ENCODE results near the gene JAML. TPM values are rescaled to one million over a fixed set of nuclear protein-coding genes. Genes with fewer than 3 reads are reported as not detected.

The JAML gene
- total RNA-seq, 1 donor from 2014 or later, result 17.2 TPM

DNA sequence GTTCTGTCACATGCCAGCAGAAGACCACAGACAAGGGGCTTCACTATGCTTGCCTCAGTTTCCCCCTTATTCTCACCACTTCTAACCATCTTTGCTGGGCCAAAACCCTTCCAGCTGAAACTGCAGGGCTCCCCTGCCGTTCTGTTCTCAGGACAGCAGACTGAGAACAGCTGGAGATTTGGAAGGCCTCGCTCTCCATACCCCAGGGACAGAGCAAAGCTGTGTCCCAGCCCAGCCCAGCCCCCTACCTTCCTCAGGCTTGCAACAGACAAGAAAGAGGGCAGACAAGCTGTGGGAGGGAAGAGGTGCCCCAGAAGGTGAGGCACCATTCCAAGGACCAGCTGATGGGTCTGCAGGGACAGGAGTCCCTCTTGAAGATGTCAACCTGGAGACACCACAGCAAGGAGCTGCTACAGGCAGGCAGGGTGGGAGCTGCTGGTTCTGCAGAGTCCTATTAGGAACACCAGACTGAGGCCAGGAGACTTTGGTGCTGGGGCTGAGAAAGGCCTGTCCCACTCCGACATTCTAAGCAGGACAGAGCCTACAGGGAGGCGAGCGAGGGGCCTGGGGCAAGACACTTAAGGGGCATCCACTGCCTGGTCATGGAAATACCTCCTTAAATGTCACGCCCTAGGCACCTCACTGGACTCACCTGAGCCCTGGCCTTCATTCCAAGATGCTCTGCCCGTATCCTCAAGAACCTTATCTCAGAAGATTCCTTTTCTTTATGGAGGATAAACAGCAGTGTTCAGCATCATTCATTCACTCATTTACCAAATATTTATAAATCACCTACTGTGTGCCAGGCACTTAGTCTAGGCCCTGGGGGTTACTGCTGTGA lies 55.3 kb downstream of the JAML start:
- Histone ChIP-seq H3K9me3 (no peaks in the 10 kb centered on the region), H3K36me3 (no peaks in the 10 kb centered on the region), H3K4me1 (peaks cover 9% of the 10 kb centered on the region), H3K4me3 (no peak overlapping the region), H3K27me3 (no peaks in the 10 kb centered on the region), H3K27ac (no peak overlapping the region)
- no peak for DNase-seq (ENCODE audit: extremely low spot score in 2 of 2)
- TF ChIP-seq POLR2A (IDR thresholded peaks at IDR 0.05), result no peak
- no peak for TF ChIP-seq POLR2AphosphoS5 (IDR thresholded peaks at IDR 0.05; ENCODE audit: insufficient read depth in 1 of 2, low read depth in 1 of 2)
- TF ChIP-seq, protein P1, sequence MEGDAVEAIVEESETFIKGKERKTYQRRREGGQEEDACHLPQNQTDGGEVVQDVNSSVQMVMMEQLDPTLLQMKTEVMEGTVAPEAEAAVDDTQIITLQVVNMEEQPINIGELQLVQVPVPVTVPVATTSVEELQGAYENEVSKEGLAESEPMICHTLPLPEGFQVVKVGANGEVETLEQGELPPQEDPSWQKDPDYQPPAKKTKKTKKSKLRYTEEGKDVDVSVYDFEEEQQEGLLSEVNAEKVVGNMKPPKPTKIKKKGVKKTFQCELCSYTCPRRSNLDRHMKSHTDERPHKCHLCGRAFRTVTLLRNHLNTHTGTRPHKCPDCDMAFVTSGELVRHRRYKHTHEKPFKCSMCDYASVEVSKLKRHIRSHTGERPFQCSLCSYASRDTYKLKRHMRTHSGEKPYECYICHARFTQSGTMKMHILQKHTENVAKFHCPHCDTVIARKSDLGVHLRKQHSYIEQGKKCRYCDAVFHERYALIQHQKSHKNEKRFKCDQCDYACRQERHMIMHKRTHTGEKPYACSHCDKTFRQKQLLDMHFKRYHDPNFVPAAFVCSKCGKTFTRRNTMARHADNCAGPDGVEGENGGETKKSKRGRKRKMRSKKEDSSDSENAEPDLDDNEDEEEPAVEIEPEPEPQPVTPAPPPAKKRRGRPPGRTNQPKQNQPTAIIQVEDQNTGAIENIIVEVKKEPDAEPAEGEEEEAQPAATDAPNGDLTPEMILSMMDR (IDR thresholded peaks at IDR 0.05), result no peak
- intact Hi-C loops (cut with DNase I), result loop anchor here (2.0 kb wide), 1 partner anchor 23 kb away; no protein-coding TSS in a partner anchor

DNA sequence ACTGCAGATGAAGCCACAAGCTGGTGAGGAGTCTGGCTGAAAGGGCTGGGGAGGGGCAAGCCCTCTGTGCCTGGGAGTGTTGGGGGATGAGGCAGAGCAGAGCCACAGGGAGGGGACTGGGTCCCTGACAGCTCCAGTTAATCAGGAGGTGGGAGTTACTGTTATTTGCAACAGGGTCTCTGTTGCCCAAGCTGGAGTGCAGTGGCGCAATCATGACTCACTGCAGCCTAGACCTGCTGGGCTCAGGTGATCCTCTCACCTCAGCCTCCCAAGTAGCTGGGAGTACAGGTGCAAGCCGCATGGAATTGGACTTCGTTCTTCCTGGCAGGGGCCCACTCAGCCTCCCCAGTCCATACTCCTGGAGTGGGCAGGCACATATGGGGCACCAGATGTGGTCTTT lies 56.1 kb downstream of the JAML start:
- Histone ChIP-seq H3K4me1 (peaks cover 9% of the 10 kb centered on the region), H3K36me3 (no peaks in the 10 kb centered on the region), H3K27me3 (no peaks in the 10 kb centered on the region), H3K9me3 (no peaks in the 10 kb centered on the region), H3K27ac (no peak overlapping the region), H3K4me3 (no peak overlapping the region)
- no peak for TF ChIP-seq POLR2AphosphoS5 (IDR thresholded peaks at IDR 0.05; ENCODE audit: insufficient read depth in 1 of 2, low read depth in 1 of 2)
- TF ChIP-seq, protein P1 (IDR thresholded peaks at IDR 0.05), result no peak
- no peak for TF ChIP-seq POLR2A (IDR thresholded peaks at IDR 0.05)
- DNase-seq (ENCODE audit: extremely low spot score in 2 of 2), result no peak
- intact Hi-C loops (cut with DNase I), result no loop called here

DNA sequence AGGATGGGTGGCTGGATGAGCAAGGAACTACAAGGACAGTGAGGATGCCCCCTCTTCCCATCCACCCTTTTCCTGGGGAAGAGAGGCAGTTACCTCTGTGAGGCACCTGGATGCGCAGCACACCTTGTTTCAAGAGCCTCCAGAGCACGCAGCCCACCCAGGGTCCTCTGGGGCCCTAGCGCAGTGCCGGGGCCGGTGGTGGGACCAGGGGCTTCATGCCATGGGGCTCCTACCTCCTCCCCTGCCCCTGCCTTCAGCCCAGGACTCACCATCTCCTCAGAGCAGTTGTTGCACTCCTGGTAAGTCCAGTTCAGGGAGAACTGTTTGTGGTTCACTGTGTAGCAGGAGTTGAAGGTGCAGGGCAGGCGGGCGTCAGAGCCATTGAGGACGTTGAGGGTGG lies 56.5 kb downstream of the JAML start:
- H3K4me3 ChIP-seq, result no peak overlapping the region
- H3K4me1 ChIP-seq, result peaks cover 9% of the 10 kb centered on the region
- no peaks in the 10 kb centered on the region for H3K9me3 ChIP-seq
- TF ChIP-seq, protein P1 (IDR thresholded peaks at IDR 0.05), result no peak
- TF ChIP-seq POLR2AphosphoS5 (IDR thresholded peaks at IDR 0.05; ENCODE audit: insufficient read depth in 1 of 2, low read depth in 1 of 2) (no peak), POLR2A (IDR thresholded peaks at IDR 0.05) (no peak)
- intact Hi-C loops (cut with DNase I), result no loop called here
- no peak overlapping the region for H3K27ac ChIP-seq
- DNase-seq (ENCODE audit: extremely low spot score in 2 of 2), result no peak
- no peaks in the 10 kb centered on the region for H3K27me3 ChIP-seq
- H3K36me3 ChIP-seq, result no peaks in the 10 kb centered on the region

DNA sequence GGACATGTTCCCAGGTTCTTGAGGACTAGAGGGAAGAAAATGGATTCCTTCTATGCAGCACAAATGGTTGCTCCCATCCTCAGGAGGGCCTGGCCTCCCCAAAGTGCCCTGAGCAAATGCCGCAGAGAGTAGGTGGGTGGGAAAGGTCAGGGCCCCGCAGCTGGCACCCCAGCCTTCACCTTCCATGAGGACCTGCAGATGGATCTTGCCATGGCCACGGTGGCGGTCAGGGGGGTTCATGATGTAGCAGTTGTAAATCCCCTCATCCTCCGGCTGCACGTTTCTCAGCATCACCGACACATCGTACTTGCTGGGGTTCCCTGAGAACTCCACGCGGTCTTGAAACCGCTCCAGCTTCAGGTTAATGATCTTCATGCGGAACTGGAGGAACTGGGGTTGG lies 56.9 kb downstream of the JAML start:
- peaks cover 9% of the 10 kb centered on the region for H3K4me1 ChIP-seq
- no peaks in the 10 kb centered on the region for H3K27me3 ChIP-seq
- H3K4me3 ChIP-seq, result no peak overlapping the region
- no peak for TF ChIP-seq POLR2AphosphoS5 (IDR thresholded peaks at IDR 0.05; ENCODE audit: insufficient read depth in 1 of 2, low read depth in 1 of 2)
- TF ChIP-seq POLR2A (IDR thresholded peaks at IDR 0.05), result no peak
- TF ChIP-seq, protein P1 (IDR thresholded peaks at IDR 0.05), result no peak
- intact Hi-C loops (cut with DNase I), result no loop called here
- H3K36me3 ChIP-seq, result no peaks in the 10 kb centered on the region
- DNase-seq (ENCODE audit: extremely low spot score in 2 of 2), result no peak
- no peak overlapping the region for H3K27ac ChIP-seq
- no peaks in the 10 kb centered on the region for H3K9me3 ChIP-seq

DNA sequence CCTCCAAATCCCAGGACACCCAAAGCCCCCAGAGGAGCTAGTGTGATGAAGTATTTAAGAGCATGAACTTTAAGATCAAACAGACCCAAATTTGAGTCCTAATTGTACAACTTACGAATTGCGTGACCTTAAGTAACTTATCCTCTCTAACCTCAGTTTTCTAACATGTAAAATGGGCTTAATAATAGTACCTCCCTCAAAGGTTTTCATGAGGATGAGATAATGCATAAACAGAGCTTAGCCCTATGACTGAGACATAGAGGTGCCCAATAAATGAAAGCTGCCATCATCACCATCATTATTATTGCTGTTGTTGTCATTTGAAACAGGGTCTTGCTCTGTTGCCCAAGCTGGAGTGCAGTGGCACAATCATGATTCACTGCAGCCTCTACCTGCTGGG lies 57.6 kb downstream of the JAML start:
- no peaks in the 10 kb centered on the region for H3K9me3 ChIP-seq
- TF ChIP-seq POLR2AphosphoS5 (IDR thresholded peaks at IDR 0.05; ENCODE audit: insufficient read depth in 1 of 2, low read depth in 1 of 2), result no peak
- H3K27me3 ChIP-seq, result no peaks in the 10 kb centered on the region
- H3K4me1 ChIP-seq, result peaks cover 9% of the 10 kb centered on the region
- intact Hi-C loops (cut with DNase I), result no loop called here
- H3K36me3 ChIP-seq, result no peaks in the 10 kb centered on the region
- no peak for DNase-seq (ENCODE audit: extremely low spot score in 2 of 2)
- H3K4me3 ChIP-seq, result no peak overlapping the region
- no peak overlapping the region for H3K27ac ChIP-seq

All from vagina (tissue), 2 donors.